ENCODE measurements around the gene SH3RF3.

DNA sequence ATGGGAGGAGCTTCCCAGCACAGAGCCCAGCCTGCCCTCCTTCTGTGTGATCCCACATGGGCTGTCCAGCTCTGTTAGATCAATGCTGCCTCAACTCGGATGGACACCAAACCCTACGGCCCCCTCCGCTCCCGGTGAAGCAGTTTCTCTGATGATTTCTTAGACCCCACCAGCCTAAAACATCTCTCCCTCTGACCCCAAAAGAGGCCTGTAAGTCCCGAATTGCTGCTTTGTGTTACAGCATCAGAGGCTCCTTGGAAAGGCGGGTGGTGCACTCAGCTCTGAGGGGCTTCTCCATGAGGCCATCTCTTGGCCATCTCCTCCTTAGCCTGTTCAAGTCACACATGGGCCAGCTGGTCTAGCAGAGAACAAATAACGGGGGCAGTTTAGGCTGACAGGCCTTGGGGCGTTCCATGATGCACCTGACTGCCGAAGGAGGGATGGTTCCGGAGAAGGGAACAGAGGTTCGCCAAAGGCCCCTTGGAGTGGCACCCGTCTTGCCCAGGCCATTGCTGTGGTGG, 240.7 kb downstream of the SH3RF3 start:
- TF ChIP-seq MXI1 (IDR thresholded peaks at IDR 0.05; ENCODE audit: low read depth, low read length) = no peak
- TF ChIP-seq MEF2A (IDR thresholded peaks at IDR 0.05; ENCODE audit: borderline replicate concordance, low read depth) = no peak
- TF ChIP-seq YY1 (IDR thresholded peaks at IDR 0.05; ENCODE audit: low read depth) = no peak

Measured in SK-N-SH (cell line).